SK-N-MC (cell line): ENCODE data around the gene LRRC56.

ENCODE experiments used
- EZH2 ChIP-seq: fragments of 200-600 bp; sonication (generic); IDR thresholded peaks from one replicate; pipeline ENCODE4 v1.6.1; 2017; ENCODE audit warnings: antibody characterized with exemption
- FOXP2 ChIP-seq: optimal IDR thresholded peaks from 2 replicates; pipeline ENCODE3; 2011; ENCODE audit warnings: mild to moderate bottlenecking, moderate library complexity; ENCODE audit not compliant: insufficient read depth; ENCODE audit errors: extremely low read length, control extremely low read depth
- POLR2AphosphoS5 ChIP-seq: IDR thresholded peaks from 2 replicates; pipeline ENCODE4 v1.6.1; 2012; ENCODE audit warnings: mild to moderate bottlenecking, low read depth, low read length, borderline replicate concordance

- TF ChIP-seq POLR2AphosphoS5: no peak
- no peak for TF ChIP-seq EZH2
- no peak for TF ChIP-seq FOXP2
These were observed 39.7 kb downstream of the LRRC56 start for GRCh38 chr11:576811-577610.
